ENCODE measurements around the gene TSFM.

DNA sequence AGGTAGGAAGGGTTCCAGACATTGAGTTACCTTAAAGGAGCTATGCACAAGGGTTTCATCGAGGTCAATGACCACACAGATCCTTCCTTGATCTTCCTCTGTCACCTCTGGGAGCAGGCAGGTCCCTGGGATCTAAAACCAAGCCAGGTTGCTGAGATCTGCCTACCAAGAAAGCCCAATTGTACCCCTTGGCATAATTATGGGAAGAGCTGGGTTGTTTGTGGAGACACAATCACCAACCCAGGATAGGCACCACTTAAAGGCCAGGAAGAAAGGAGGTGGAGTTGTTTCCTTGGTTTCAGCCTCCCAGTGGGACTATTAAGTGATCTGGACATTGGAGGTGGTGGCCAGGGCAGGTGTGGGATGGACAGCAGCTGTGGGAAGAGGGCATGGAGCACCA, 44.4 kb downstream of the TSFM start:
- no peak for TF ChIP-seq POLR2A (IDR thresholded peaks at IDR 0.05)
- TF ChIP-seq, protein P1, sequence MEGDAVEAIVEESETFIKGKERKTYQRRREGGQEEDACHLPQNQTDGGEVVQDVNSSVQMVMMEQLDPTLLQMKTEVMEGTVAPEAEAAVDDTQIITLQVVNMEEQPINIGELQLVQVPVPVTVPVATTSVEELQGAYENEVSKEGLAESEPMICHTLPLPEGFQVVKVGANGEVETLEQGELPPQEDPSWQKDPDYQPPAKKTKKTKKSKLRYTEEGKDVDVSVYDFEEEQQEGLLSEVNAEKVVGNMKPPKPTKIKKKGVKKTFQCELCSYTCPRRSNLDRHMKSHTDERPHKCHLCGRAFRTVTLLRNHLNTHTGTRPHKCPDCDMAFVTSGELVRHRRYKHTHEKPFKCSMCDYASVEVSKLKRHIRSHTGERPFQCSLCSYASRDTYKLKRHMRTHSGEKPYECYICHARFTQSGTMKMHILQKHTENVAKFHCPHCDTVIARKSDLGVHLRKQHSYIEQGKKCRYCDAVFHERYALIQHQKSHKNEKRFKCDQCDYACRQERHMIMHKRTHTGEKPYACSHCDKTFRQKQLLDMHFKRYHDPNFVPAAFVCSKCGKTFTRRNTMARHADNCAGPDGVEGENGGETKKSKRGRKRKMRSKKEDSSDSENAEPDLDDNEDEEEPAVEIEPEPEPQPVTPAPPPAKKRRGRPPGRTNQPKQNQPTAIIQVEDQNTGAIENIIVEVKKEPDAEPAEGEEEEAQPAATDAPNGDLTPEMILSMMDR (IDR thresholded peaks at IDR 0.05 in 4 of 5, conservative IDR thresholded peaks at IDR 0.05 in 1 of 5), result no peak
